GM12878 (cell line): ENCODE measurements around the gene HTRA3. TPM values are rescaled to one million over a fixed set of nuclear protein-coding genes. Genes with fewer than 3 reads are reported as not detected.

Experiments
- ATAC-seq: fragments of 200-7000 bp; cut with Tn5 transposase; 3 replicates; pipeline ENCODE4 v1.9.1; 2020; ENCODE audit warnings: mild to moderate bottlenecking, moderate library complexity
- BruUV-seq: library from RNA; stranded (reverse); fragments of 400-500 nt; replicated peaks from 2 replicates; lab custom pipeline; 2021; lab: Mats Ljungman, UMichigan
- CTCF ChIA-PET: fragments of 300-600 bp; sonication (Branson Sonifier 250); formaldehyde crosslinking; extraction: SDS; loops from one replicate; lab custom pipeline; 2021; ENCODE audit warnings: inconsistent platforms; lab: Yijun Ruan, JAX
- POLR2A ChIA-PET: fragments of 350-600 bp; formaldehyde crosslinking; extraction: SDS; loops from one replicate; lab custom pipeline; 2021; ENCODE audit warnings: inconsistent platforms; lab: Charles Lee
- RAD21 ChIA-PET: fragments of 300-600 bp; sonication (Branson Sonifier 250); formaldehyde crosslinking; loops from one replicate; lab custom pipeline; 2023; ENCODE audit warnings: antibody characterized with exemption; ENCODE audit not compliant: unreplicated experiment; lab: Charles Lee
- SMC1A ChIA-PET: fragments of 300-600 bp; sonication (Branson Sonifier 250); formaldehyde crosslinking; loops from one replicate; lab custom pipeline; 2023; ENCODE audit not compliant: unreplicated experiment, uncharacterized antibody; lab: Charles Lee
- DNase-seq: peaks from one replicate; pipeline ENCODE4 v3.0.0-alpha.2; 2011; ENCODE audit warnings: low read depth, low spot score
- FAIRE-seq: peaks from 3 replicates; lab custom pipeline; 2011; peaks lifted over from hg19 to GRCh38; lab: Jason Lieb, UNC
- H2AFZ ChIP-seq: 2 replicates; pipeline ENCODE4 v1.6.0; 2011; ENCODE audit warnings: low read depth, low read length, control low read depth; ENCODE audit not compliant: control insufficient read depth
- H3K27ac ChIP-seq: 2 replicates; pipeline ENCODE4 v1.5.1; 2011; ENCODE audit warnings: control low read depth; ENCODE audit not compliant: control insufficient read depth, insufficient read depth
- H3K27me3 ChIP-seq, 2 experiments: replicated peaks in 1 of 2; 2 replicates each; pipeline versions ENCODE4 v1.6.0 to v1.6.1; 2011; ENCODE audit warnings: low read length in 1 of 2; ENCODE audit not compliant: control insufficient read depth in 2 of 2, insufficient read depth in 2 of 2
- H3K36me3 ChIP-seq, 2 experiments: 2 replicates each; pipeline ENCODE4 v1.5.1; 2011; ENCODE audit warnings: low read length in 1 of 2; ENCODE audit not compliant: control insufficient read depth in 2 of 2, insufficient read depth in 2 of 2
- H3K4me1 ChIP-seq: 2 replicates; pipeline ENCODE4 v1.6.1; 2011; ENCODE audit warnings: mild to moderate bottlenecking, low read length, moderate library complexity, mixed read lengths; ENCODE audit not compliant: control insufficient read depth, insufficient read depth
- H3K4me2 ChIP-seq: 2 replicates; pipeline ENCODE4 v1.6.0; 2011; ENCODE audit warnings: control low read depth; ENCODE audit not compliant: control insufficient read depth, insufficient read depth
- H3K4me3 ChIP-seq: fragments of 200-600 bp; sonication (generic); 2 replicates; pipeline ENCODE4 v1.5.1; 2016
- H3K79me2 ChIP-seq: 2 replicates; pipeline ENCODE4 v1.6.0; 2011; ENCODE audit warnings: low read length; ENCODE audit not compliant: control insufficient read depth, insufficient read depth
- H3K9ac ChIP-seq: 2 replicates; pipeline ENCODE4 v1.8.0; 2011; ENCODE audit warnings: low read length, control low read depth, mixed read lengths; ENCODE audit not compliant: control insufficient read depth, insufficient read depth
- H3K9me3 ChIP-seq: replicated peaks from 3 replicates; pipeline ENCODE4 v1.5.1; 2011; ENCODE audit warnings: mild to moderate bottlenecking, low read length; ENCODE audit not compliant: control insufficient read depth, insufficient read depth
- H4K20me1 ChIP-seq: 2 replicates; pipeline ENCODE4 v1.6.0; 2011; ENCODE audit not compliant: control insufficient read depth, insufficient read depth
- ASH2L ChIP-seq: fragments of 300-600, 200-600 bp; sonication (generic); IDR thresholded peaks from 2 replicates; pipeline ENCODE4 v1.6.1; 2017; ENCODE audit warnings: low read depth, mild to moderate bottlenecking, borderline replicate concordance
- BRCA1 ChIP-seq: IDR thresholded peaks from 2 replicates; pipeline ENCODE4 v1.6.1; 2011; ENCODE audit warnings: low read depth, low read length, improper control_type of control experiment
- ESRRA ChIP-seq: IDR thresholded peaks from 2 replicates; pipeline ENCODE4 v1.6.1; 2012; ENCODE audit warnings: mild to moderate bottlenecking, low read length, improper control_type of control experiment
- FOS ChIP-seq: IDR thresholded peaks from 3 replicates; pipeline ENCODE4 v1.6.1; 2011; ENCODE audit warnings: borderline replicate concordance; ENCODE audit not compliant: insufficient read length; ENCODE audit errors: extremely low read depth
- GATAD2B ChIP-seq: fragments of 450-650 bp; conservative IDR thresholded peaks from 2 replicates; pipeline ENCODE4 v1.6.1; 2017; ENCODE audit warnings: low read depth, mild to moderate bottlenecking, moderate library complexity
- HCFC1 ChIP-seq: fragments of 150-350 bp; IDR thresholded peaks from 2 replicates; pipeline ENCODE4 v1.6.1; 2014; ENCODE audit warnings: low read length
- HDAC6 ChIP-seq: fragments of 200-600 bp; sonication (generic); IDR thresholded peaks from one replicate; pipeline ENCODE4 v1.8.0; 2017; ENCODE audit warnings: antibody characterized with exemption; ENCODE audit not compliant: unreplicated experiment
- KDM1A ChIP-seq: fragments of 200-600 bp; sonication (generic); IDR thresholded peaks from 2 replicates; pipeline ENCODE4 v1.6.1; 2016; ENCODE audit warnings: borderline replicate concordance
- MTA3 ChIP-seq: IDR thresholded peaks from 2 replicates; pipeline ENCODE4 v1.6.1; 2012; ENCODE audit warnings: low read length, inconsistent platforms, borderline replicate concordance
- MXI1 ChIP-seq: fragments of 150-350 bp; IDR thresholded peaks from 2 replicates; pipeline ENCODE4 v1.6.1; 2011; ENCODE audit warnings: low read depth, mild to moderate bottlenecking, inconsistent platforms, low read length, improper control_type of control experiment
- MYB ChIP-seq: fragments of 150-350 bp; IDR thresholded peaks from 2 replicates; pipeline ENCODE4 v1.6.1; 2014; ENCODE audit warnings: mild to moderate bottlenecking, low read depth, low read length, borderline replicate concordance
- NFYA ChIP-seq: IDR thresholded peaks from 2 replicates; pipeline ENCODE4 v1.6.1; 2011; ENCODE audit warnings: low read depth, mild to moderate bottlenecking, low read length, improper control_type of control experiment, borderline replicate concordance
- PAX5 ChIP-seq: IDR thresholded peaks from 2 replicates; pipeline ENCODE4 v1.6.1; 2011; ENCODE audit warnings: low read depth, low read length, borderline replicate concordance
- POLR2AphosphoS2 ChIP-seq: IDR thresholded peaks from 2 replicates; pipeline ENCODE4 v1.6.1; 2011; ENCODE audit warnings: low read depth, mild to moderate bottlenecking, low read length, improper control_type of control experiment, moderate library complexity
- POLR2AphosphoS5 ChIP-seq: IDR thresholded peaks from 2 replicates; pipeline ENCODE4 v1.6.1; 2011; ENCODE audit warnings: mild to moderate bottlenecking, low read length, inconsistent platforms
- POU2F2 ChIP-seq: IDR thresholded peaks from 3 replicates; pipeline ENCODE4 v1.6.1; 2011; ENCODE audit warnings: low read depth, mild to moderate bottlenecking, low read length, borderline replicate concordance
- RELA ChIP-seq: fragments of 450-650 bp; IDR thresholded peaks from 2 replicates; pipeline ENCODE4 v1.8.0; 2014; ENCODE audit warnings: borderline replicate concordance; ENCODE audit not compliant: partially characterized antibody
- RFX5 ChIP-seq: IDR thresholded peaks from 2 replicates; pipeline ENCODE4 v1.6.1; 2011; ENCODE audit warnings: low read depth, low read length, improper control_type of control experiment
- SP1 ChIP-seq: IDR thresholded peaks from one replicate; pipeline ENCODE4 v1.6.1; 2011; ENCODE audit warnings: low read depth, low read length
- YBX1 ChIP-seq: fragments of 450-650 bp; IDR thresholded peaks from 2 replicates; pipeline ENCODE4 v1.6.1; 2016; ENCODE audit warnings: antibody characterized with exemption
- WGBS: methylation state at CpG from one replicate; pipeline ENCODE4 v1.1.6; 2016; ENCODE audit warnings: low lambda C conversion rate; ENCODE audit not compliant: insufficient replicate concordance, insufficient coverage; ENCODE audit errors: missing lambda C conversion rate; 5-methylcytosine and 5-hydroxymethylcytosine counted together
- in situ Hi-C: fragments of 300-500 bp; cut with MboI; formaldehyde crosslinking; loops from 9 replicates; pipeline ENCODE4 v1.14.3; 2018; ENCODE audit warnings: mixed read lengths
- intact Hi-C: fragments of 100-400 bp; cut with micrococcal nuclease; formaldehyde crosslinking; loops from one replicate; pipeline ENCODE4 v1.14.2; 2022; ENCODE audit not compliant: unreplicated experiment
- polyA plus RNA-seq, 11 experiments: library from polyadenylated mRNA; depleted of rRNA in 4 of 11; unstranded in 6 of 11; stranded (reverse) in 5 of 11; fragments of >200 nt; fragmentation: Nextera tagmentation in 4 of 11; fragmentation: Illumina TruSeq in 1 of 11; extraction: Ambion mirVana in 4 of 11; extraction: Trizol in 1 of 11; gene quantifications; 1 replicate in 1 of 11; 2 replicates in 10 of 11; pipeline versions ENCODE4 v1.2.1 to v1.2.3, GENCODE V29; 2011 to 2016; ENCODE audit warnings: inconsistent platforms in 2 of 11, missing spikeins in 2 of 11, low read depth in 1 of 11
- total RNA-seq, 4 experiments: library from RNA; depleted of rRNA in 3 of 4; stranded (reverse); fragments of >200 nt in 3 of 4; fragmentation: Illumina TruSeq in 1 of 4; extraction: Trizol in 1 of 4; gene quantifications; 2 replicates each; pipeline versions ENCODE4 v1.2.1 to v1.2.3, GENCODE V29; 2013 to 2021

HTRA3 gene
- total and polyA plus RNA-seq, 10 of the 15 experiments (the other 5 are each of a cell fraction or from before 2014, with no cell fraction given), result 0.04 to 1.2 (median 0.08) TPM; not detected in 7

GRCh38 chr4:8291701-8292477, 22.3 kb downstream of the HTRA3 start:
- SMC1A ChIA-PET, result no interaction called here
- FAIRE-seq (no peak), ATAC-seq (no peak), DNase-seq (no peak)
- Histone ChIP-seq H3K27ac (no peak overlapping the region), H3K27me3 (no peaks in the 10 kb centered on the region), H3K79me2 (no peaks in the 10 kb centered on the region), H2AFZ (no peak overlapping the region), H3K4me1 (no peaks in the 10 kb centered on the region), H3K36me3 (no peaks in the 10 kb centered on the region), H3K4me3 (no peak overlapping the region), H3K9me3 (no peaks in the 10 kb centered on the region), H4K20me1 (no peaks in the 10 kb centered on the region), H3K4me2 (no peak overlapping the region), H3K9ac (no peak overlapping the region)
- POLR2A ChIA-PET, result no interaction called here
- in situ Hi-C loops (no loop called here), intact Hi-C loops (no loop called here)
- 35% methylated on average over 19 of the region's 19 CpGs for WGBS
- BruUV-seq, result no TSS peak
- CTCF ChIA-PET, result interaction anchor here (1.0 to 1.3 kb wide), 2 partner anchors 9 to 51 kb away, joined by 3 read pairs; no protein-coding TSS in a partner anchor
- TF ChIP-seq PAX5 (no peak), MXI1 (no peak), MTA3 (no peak), KDM1A (no peak), SP1 (no peak)
- RAD21 ChIA-PET, result no interaction called here

- SMC1A ChIA-PET, result no interaction called here
- FAIRE-seq (no peak), DNase-seq (no peak), ATAC-seq (no peak)
- RAD21 ChIA-PET, result no interaction called here
- Histone ChIP-seq H3K9me3 (no peaks in the 10 kb centered on the region), H4K20me1 (no peaks in the 10 kb centered on the region), H3K9ac (no peak overlapping the region), H3K27ac (no peak overlapping the region), H2AFZ (no peak overlapping the region), H3K79me2 (no peaks in the 10 kb centered on the region), H3K36me3 (no peaks in the 10 kb centered on the region), H3K4me3 (no peak overlapping the region), H3K4me2 (no peak overlapping the region), H3K27me3 (no peaks in the 10 kb centered on the region), H3K4me1 (no peaks in the 10 kb centered on the region)
- intact Hi-C loops, result no loop called here
- 40% methylated on average over 8 of the region's 8 CpGs for WGBS
- POLR2A ChIA-PET, result no interaction called here
- BruUV-seq, result no TSS peak
- in situ Hi-C loops, result no loop called here
- CTCF ChIA-PET, result interaction anchor here (1.0 kb wide), 1 partner anchor 9 kb away, joined by 3 read pairs; no protein-coding TSS in a partner anchor
- TF ChIP-seq POU2F2, result no peak
- TF ChIP-seq RELA, result no peak
- no peak for TF ChIP-seq RFX5
- TF ChIP-seq ESRRA, result no peak
- TF ChIP-seq MYB, result no peak
- TF ChIP-seq ASH2L, result no peak
- TF ChIP-seq YBX1, result no peak
- TF ChIP-seq KDM1A, result no peak
- TF ChIP-seq BRCA1, result no peak
- no peak for TF ChIP-seq GATAD2B
- TF ChIP-seq NFYA, result no peak
- no peak for TF ChIP-seq FOS
- no peak for TF ChIP-seq HDAC6
- TF ChIP-seq POLR2AphosphoS2, result no peak
- no peak for TF ChIP-seq POLR2AphosphoS5
- no peak for TF ChIP-seq HCFC1
Measured at GRCh38 chr4:8292478-8293107, 23.0 kb downstream of the HTRA3 start.
